8988T (cell line): Measurements from ENCODE around the gene VPS51.

Source experiments
- DNase-seq: peaks from one replicate; pipeline ENCODE4 v3.0.0; 2011

VPS51 gene

GRCh38 chr11:65095974-65096806, at the start of gene VPS51:
VPS51 (plus strand) TSS chr11:65096214; CDS start chr11:65096251, 37 bp downstream.
- DNase-seq: peak; percentile 94

DNA sequence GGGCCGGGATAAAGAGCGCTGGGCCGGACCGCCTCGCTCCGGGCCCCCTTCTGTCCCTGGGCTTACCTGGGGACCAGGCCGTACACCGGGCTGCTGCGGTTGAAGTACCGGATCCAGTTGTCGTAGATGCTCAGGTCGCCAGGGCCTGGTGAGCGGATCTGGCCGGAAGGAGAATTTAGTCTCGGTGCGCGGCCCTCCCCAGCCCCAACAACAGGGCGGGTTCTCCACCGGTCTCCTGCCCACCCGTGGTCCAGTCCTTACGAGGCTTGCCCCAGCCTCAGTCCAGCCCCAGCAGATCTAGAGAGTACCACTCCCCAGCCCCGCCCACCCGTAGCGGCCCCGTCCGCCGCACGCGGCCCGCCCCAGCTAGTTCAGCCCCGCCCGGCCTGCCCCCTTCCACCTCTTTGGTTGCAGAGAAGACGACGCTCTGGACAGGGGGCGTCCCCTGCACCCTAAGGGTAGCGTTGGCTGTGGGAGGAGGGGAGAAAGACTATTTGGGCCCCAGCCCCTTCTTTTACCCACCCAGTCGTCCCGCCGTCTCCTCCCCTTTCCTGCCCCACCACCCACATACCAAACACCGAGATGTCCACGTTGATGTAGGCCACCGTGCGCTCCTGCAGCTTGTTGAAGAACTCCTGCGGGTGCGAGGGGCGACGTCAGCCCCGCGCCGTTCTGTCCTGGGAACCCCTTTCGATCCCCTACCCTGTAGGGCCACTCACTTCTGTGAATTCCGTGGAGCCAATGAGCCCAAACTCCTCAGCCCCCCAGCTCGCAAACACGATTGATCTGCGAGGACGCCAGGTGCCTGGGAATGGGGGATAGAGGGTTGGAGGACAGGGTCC, 48.2 kb upstream of the VPS51 start:
- DNase-seq: no peak

- DNase-seq: no peak
Observed at GRCh38 chr11:65051398-65051858, 44.6 kb upstream of the VPS51 start.

DNA sequence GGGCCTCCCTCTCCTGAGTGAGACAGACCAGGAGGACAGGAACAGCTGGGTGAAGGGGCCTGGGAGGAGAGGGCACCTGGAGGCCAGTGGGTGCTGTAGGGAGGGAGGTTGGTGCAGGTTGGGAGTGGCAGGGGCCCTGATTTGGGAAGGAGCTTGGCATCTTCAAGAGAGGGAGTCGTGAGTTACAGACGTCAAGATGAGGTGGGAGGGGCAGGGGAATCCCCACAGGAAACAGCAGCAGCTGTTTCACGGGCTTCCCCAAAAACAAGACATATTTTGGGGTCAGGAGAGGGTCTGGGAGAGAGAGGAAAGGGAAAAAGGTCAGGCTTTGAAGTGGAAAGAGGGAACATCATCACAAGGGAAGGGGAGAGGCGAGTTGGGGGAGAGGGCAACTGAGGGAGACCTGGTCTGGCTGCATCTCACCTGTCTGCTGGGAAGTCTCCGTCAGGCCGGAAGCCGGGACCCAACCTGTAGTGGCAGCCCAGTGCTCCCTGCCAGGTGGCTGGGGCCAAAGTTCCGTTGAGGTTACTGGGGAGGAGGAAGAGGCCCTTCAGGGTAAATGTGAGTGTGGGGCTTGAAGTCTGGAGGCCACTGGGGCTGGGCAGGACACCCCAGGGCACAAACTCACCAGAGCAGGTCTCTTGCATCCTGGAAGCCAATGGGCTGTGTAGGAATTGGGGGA, 42.0 kb upstream of the VPS51 start:
- no peak for DNase-seq

- DNase-seq: no peak
Observed at GRCh38 chr11:65055538-65055937, 40.5 kb upstream of the VPS51 start.

DNA sequence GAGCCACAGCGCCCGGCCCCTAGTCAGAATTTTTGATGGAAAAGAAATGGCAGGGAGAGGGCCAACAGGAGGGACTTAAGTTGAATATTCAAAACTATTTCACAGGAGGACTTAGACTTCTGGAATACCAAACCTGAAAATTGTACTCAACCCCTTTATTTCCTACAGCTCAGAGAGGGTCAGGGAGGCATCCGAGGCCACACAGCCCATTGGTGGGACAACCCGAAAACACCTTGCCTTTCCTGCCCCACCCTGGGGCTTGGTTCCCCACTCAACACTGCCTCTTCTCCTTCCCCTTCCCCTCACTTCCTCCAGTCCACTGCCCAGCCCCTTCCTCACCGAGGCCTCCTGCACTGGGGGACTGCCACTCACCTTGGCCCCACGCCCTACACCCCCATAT, 39.0 kb upstream of the VPS51 start:
- DNase-seq: no peak

DNA sequence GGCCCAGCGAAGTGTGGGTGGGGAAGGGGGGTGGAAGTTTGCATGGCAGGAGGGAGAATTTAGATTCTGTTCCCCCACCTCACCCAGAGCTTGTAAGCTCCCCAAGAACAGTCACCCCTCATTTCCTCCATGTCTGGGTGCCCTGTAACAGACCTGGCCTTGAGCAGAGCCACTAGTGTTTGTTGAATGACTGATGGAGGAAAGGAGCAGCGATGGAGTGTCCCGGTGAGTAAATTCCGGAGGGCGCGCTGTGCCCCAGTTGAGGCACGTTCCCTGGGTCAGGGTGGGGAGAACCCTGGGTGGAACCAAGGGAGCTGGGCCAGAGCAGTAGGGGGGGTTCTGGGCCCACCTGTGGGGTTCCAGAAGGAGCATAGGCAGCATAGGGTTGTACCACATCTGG, 38.5 kb upstream of the VPS51 start:
- DNase-seq: no peak

- no peak for DNase-seq
Observed at GRCh38 chr11:65058012-65058411, 38.0 kb upstream of the VPS51 start.

DNA sequence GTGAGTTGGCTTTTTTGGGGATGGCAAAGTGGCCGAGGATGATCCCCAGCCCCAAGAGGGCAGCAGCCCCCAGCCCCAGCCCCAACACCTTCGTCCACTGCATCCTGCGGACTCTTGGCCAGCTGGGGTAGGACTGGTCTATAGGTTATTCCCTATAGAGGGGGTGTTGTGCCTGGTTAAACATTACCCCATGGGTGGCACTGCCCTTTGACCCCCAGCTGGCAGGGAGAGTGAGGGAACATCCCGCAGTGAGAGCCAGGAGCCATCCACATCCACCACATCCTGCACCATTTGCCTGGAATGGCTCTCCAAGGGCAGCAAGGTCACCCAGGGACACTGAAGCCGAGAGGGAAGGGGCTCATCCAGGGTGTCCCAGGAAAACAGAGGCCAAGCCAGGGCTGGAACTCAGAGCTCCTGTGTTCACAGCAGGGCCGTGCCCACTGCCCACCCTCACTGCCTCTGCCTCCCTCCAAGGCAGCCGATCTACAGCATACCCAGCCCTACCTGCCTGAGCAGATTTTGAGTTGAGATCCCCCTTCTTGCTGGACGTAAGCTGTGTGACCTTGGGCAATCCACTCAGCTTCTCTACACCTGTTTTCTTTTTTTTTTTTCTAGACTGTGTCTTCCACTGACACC, 37.5 kb upstream of the VPS51 start, which contains the start of gene NAALADL1:
TSS of gene NAALADL1 (minus strand) at position 135 of the 636 bp plus-strand sequence. CDS start at position 103, 32 bp downstream.
- DNase-seq: no peak

GRCh38 chr11:65059523-65059922, 36.5 kb upstream of the VPS51 start:
- DNase-seq: no peak

DNA sequence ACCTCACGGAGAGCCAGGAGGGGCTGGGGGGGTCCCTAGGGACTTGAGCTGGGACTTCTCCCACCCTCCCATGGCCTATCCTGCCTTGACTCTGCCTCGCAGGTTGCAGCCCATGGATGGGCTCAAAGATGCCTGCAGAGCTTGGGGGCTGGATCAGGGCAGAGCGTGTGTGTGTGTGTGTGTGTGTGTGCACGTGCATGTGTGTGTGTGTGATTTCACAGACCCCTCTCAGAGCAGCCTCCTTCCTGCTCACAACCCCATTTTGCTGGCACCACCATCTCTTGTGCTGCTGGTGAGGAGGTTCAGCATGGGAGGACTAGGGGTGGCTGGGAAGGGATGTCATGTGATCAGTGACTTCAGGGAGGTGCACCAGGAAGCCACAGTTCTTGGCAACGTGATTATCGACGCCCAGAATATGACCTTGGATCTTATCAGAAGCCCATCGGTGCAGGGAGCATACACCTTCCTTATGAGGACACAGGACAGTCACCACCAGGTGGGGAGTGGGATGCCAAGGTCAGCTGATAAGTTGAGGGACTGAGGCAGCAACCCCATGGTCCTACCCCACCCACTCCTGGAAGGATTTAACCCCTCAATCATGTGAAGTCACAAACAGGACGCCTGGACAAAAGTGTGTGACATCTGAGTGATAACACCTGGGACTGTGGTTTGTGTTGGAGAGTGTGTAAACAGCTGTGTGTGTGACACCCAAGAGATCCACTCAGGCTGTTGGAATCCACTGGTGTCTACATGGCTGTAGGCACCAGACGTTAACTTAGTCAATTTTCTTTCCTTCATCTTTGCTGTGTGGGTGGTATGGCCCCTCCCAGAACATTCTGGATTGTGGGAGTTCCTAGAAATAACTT, 35.8 kb upstream of the VPS51 start:
- no peak for DNase-seq

GRCh38 chr11:65060913-65061408, 35.1 kb upstream of the VPS51 start:
- peak; percentile 70 for DNase-seq

DNA sequence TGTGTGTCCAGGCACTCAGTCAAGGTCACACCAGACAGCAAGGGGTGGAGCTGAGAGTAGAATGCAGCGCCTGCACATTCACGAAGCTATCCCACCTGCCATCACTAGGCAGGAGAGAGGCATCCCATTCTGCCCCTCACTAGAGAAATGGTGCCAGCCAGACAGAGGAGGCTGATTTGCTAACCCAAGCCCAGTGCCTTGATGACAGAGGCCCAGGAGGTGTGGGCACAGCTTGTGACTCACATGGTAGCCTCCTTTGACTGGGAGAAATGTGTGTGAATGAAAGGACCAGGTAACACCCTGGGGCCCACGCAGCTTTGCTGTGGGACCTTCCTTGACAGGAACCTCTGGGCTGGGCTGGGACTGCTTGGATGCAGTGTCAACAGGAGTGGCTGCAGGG, 32.5 kb upstream of the VPS51 start:
- DNase-seq: no peak

DNA sequence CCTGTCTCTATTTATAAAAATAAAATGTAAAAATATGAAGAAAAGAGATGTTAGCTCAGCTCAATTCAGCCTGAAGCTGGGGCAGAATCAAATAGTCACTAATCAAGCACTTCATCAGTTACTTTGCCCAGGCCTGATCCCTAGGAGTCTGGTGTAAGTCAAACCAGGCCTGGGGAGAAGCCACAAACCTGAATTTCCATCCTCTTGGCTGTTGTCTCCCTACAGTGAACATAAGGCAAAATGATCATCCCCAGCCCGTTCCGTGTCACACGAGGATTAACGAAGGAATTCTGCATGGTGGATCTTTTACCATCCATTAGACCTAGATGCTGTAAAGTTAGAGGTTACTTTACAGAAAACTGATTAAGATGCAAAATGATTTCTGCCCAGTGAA, 31.2 kb upstream of the VPS51 start:
- DNase-seq: no peak

DNA sequence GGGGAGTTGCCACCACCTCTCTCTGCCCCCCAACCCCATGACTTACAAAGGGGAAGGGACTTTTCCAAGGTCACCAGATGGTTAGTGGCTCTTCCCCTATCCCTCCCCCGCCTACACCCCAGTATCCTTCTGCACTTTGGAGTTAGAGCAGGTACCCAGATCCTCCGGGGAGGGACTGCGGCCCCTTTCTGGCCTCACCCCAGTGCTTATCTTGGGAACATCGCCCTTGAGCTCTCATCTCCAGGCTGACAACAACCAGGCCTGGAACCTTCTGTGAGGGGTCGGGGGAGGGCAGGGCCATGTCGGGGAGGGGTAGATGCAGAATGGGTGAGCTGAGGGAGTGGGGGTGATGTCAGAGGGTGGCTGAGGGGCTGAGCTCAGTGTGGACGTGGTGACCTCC, 30.2 kb upstream of the VPS51 start:
- no peak for DNase-seq

DNA sequence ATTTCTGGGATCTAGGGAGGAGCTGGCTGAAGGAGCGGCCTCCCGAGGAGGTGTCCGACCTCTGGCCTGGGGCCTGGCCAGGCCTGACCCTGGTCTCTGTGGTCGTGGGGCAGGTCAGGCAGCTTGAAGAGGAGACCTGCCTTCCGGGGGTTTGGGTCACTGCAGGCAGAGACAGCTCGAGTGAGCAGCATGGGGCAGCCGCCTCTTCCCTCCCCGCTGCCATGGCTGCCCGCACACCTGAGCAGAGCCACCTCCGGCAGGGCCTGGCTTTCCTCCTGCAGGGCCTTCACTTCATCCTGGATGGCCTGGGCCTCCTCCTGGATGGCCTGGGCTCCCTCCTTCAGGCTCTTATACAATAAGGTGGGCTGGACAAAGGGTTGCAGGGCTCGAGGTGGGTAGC, 29.7 kb upstream of the VPS51 start:
- DNase-seq: no peak

GRCh38 chr11:65066805-65067291, 29.2 kb upstream of the VPS51 start:
- no peak for DNase-seq

- DNase-seq: no peak
Observed at GRCh38 chr11:65067446-65067845, 28.6 kb upstream of the VPS51 start.

DNA sequence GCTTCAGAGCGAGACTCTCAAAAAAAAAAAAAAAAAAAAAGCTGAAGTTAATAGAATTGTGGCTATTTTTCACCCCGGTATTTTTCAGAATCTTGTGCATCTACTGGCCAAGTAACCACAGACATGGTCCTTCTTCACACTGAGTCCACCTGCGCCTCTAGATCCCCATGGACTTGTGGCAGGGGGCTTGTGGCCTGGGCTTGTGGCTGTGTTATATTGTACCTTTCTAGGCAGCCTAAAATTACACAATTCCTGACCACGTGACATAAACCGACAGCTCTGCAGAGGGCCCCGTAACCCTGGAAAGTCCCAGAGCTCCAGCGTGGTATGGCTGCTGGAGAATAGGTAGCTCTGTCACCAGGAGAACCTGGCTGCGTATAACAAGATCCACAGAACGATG, 26.8 kb upstream of the VPS51 start:
- no peak for DNase-seq

DNA sequence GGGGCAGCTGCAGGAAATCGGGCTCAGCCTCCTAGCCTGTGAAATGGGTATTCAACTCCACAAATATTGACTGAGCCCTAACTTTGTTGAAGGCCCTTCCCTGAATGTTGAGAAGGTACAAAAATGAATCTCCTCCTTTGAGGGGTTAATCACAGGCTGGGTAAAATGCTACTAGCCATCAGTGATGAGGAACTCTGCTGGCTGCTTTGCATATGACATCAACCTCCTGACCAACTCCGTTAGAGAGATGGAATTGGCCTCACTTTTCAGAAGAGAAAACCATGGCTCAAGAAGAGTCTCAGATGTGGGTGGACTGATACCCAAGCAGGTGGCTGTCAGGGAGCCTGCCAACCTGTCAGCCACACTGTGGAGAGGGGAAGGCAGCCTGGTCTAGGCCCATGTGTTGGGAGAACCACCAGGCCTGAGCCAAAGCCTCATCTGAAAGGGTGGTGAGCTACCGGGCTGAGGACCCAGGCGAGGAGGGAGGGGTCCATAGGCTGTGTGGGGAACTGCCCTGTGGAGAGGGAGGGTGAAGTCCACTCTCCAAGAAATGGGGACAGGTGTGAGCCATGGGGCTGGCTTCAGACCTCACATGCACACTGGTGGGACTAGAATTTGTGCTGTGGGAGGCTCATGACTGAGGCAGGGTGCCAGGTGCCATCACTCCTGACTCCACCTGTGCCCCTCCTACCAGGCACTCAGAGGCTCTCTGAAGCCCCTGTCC, 23.9 kb upstream of the VPS51 start:
- no peak for DNase-seq

- no peak for DNase-seq
Observed at GRCh38 chr11:65072631-65072966, 23.4 kb upstream of the VPS51 start.
